Tibial nerve (tissue), 4 donors: Measurements from ENCODE around the gene MGLL.
A peak's percentile ranks its signal among the peaks of the same experiment; 100 is the strongest.

Experiments used
- EP300 ChIP-seq, 2 donors: sonication (generic); formaldehyde crosslinking; IDR thresholded peaks; one replicate each; pipeline ENCODE4 v1.6.1; 2017; ENCODE audit warnings: antibody characterized with exemption in 2 of 2, mild to moderate bottlenecking in 1 of 2
- TF ChIP-seq, protein P1 (sequence below), 5 experiments: fragments of 200-600 bp in 3 of 5; fragments of 450-650 bp in 2 of 5; sonication (generic) in 3 of 5; IDR thresholded peaks; one replicate each; pipeline ENCODE4 v1.5.1; 2016 to 2019; ENCODE audit warnings: antibody characterized with exemption in 5 of 5, mild to moderate bottlenecking in 3 of 5, moderate library complexity in 2 of 5

DNA sequence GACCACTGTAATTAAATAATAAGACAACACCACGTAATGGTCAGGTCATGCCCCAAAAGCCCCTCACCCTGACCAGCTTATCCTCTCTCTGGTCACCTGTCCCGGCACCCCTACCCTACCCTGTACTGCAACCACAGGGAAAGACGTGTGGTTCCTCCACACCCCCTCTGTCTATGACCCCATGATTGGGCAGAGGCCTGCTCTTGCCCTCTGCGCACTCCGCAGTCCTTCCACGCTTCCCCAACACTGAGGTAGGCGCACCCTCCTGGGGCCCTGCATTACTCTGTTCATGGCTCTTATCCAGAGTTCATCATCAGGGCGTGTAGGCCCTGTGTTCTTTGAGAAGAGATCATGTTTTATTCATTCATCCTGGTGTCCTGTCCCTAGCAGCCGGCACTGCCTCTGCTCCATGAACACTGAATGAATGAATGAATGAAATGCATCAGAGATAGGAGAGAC, 33.8 kb downstream of the MGLL start:
- TF ChIP-seq, protein P1, sequence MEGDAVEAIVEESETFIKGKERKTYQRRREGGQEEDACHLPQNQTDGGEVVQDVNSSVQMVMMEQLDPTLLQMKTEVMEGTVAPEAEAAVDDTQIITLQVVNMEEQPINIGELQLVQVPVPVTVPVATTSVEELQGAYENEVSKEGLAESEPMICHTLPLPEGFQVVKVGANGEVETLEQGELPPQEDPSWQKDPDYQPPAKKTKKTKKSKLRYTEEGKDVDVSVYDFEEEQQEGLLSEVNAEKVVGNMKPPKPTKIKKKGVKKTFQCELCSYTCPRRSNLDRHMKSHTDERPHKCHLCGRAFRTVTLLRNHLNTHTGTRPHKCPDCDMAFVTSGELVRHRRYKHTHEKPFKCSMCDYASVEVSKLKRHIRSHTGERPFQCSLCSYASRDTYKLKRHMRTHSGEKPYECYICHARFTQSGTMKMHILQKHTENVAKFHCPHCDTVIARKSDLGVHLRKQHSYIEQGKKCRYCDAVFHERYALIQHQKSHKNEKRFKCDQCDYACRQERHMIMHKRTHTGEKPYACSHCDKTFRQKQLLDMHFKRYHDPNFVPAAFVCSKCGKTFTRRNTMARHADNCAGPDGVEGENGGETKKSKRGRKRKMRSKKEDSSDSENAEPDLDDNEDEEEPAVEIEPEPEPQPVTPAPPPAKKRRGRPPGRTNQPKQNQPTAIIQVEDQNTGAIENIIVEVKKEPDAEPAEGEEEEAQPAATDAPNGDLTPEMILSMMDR (IDR thresholded peaks at IDR 0.05) = no peak
- TF ChIP-seq EP300 (IDR thresholded peaks at IDR 0.05) = peak in 1 of 2 donors; percentile 18
